DND-41 (cell line): ENCODE measurements around the gene KRT4.

ENCODE experiments used
- EZH2 ChIP-seq: IDR thresholded peaks from 3 replicates; pipeline ENCODE4 v1.6.1; 2012; ENCODE audit warnings: borderline replicate concordance, low read depth, mild to moderate bottlenecking, moderate library complexity, low read length, inconsistent platforms; ENCODE audit not compliant: severe bottlenecking
- TF ChIP-seq, protein P1 (sequence below): IDR thresholded peaks from 2 replicates; pipeline ENCODE4 v1.5.1; 2012; ENCODE audit warnings: borderline replicate concordance, low read length, moderate library complexity, mild to moderate bottlenecking; ENCODE audit not compliant: poor library complexity, severe bottlenecking; ENCODE audit errors: extremely low read depth

DNA sequence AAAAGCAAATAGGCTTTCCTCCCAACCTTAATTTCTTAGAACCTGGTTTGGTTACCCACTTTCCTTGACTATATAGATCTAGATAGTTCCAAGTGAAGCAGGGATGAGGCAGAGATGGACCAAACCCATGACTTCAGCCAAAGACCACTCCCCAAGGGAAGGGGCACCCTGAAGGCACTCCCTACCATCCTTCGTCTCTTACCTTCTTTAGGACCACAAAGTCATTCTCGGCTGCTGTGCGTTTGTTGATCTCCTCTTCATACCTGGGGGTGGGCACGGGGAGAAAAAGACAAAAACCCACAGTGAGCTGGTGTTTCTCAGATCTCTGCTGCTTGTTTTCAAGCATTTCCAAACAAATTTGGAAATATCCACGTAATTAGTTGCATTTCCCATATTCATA lies 3.4 kb downstream of the KRT4 start:
- TF ChIP-seq EZH2 = no peak
- TF ChIP-seq, protein P1, sequence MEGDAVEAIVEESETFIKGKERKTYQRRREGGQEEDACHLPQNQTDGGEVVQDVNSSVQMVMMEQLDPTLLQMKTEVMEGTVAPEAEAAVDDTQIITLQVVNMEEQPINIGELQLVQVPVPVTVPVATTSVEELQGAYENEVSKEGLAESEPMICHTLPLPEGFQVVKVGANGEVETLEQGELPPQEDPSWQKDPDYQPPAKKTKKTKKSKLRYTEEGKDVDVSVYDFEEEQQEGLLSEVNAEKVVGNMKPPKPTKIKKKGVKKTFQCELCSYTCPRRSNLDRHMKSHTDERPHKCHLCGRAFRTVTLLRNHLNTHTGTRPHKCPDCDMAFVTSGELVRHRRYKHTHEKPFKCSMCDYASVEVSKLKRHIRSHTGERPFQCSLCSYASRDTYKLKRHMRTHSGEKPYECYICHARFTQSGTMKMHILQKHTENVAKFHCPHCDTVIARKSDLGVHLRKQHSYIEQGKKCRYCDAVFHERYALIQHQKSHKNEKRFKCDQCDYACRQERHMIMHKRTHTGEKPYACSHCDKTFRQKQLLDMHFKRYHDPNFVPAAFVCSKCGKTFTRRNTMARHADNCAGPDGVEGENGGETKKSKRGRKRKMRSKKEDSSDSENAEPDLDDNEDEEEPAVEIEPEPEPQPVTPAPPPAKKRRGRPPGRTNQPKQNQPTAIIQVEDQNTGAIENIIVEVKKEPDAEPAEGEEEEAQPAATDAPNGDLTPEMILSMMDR = no peak
